ENCODE results near the gene SUPT3H. TPM values are rescaled to one million over a fixed set of nuclear protein-coding genes. Genes with fewer than 3 reads are reported as not detected.

Gene SUPT3H
- total and polyA plus RNA-seq, 5 experiments from 2014 or later, result 16.9 to 20.8 (median 20.0) TPM

DNA sequence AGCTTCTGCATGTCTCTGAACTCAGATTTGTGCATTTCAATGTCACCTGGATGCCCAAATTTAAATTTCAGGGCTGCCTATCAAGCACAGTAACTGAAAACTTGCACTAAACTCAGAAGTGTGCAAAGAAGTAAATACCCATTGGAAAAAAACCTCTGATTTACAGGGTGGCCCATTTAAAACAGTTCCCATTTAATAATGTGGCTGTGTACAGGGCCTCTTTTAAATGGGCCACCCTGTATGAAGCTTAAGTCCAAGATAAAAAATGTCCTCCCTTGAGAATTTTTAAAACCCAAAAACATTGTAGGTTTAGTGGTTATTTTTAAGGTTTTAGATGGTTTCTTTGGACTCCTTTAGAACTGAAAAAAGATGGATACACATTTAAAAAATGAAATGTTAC, 251.7 kb downstream of the SUPT3H start:
- H3K4me1 Mint-ChIP-seq, result peaks cover 0 to 6% (median 5%) of the 10 kb centered on the region in 4 donors
- no peaks in the 10 kb centered on the region for H3K9me3 Mint-ChIP-seq
- H3K27ac Mint-ChIP-seq, result no peak overlapping the region
- no peaks in the 10 kb centered on the region for H3K27me3 Mint-ChIP-seq
- DNase-seq, result no peak
- no peak overlapping the region for H3K4me3 Mint-ChIP-seq
- POLR2A ChIA-PET, result no interaction called here
- H3K36me3 Mint-ChIP-seq, result no peaks in the 10 kb centered on the region
- ATAC-seq, result no peak

DNA sequence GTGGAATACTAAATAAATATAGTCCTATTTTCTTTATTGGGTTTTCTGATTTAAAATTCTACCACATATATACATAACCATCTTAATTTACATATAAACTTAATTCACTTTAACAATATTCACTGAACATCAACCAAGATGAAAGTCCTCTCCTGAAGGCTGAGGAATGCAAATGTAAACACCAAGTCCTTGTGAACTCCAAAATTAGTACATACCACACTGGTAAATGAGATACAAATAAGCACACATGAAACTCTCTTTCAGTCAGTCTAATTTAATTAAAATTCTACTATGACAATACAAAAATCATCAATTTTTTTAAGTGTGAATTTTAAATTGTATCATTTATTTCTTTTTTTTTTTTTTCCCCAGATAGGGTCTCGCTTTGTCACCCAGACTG, 254.7 kb downstream of the SUPT3H start:
- no peak for ATAC-seq
- Mint-ChIP-seq H3K27me3 (no peaks in the 10 kb centered on the region), H3K4me1 (peaks cover 0 to 9% (median 4%) of the 10 kb centered on the region in 4 donors), H3K36me3 (no peaks in the 10 kb centered on the region), H3K27ac (no peak overlapping the region), H3K4me3 (no peak overlapping the region), H3K9me3 (peaks cover 0 to 2% (median 0%) of the 10 kb centered on the region in 9 donors)
- POLR2A ChIA-PET, result interaction anchor here (0.7 kb wide), 1 partner anchor 24 kb away, joined by 3 read pairs; no protein-coding TSS in a partner anchor
- no peak for DNase-seq

DNA sequence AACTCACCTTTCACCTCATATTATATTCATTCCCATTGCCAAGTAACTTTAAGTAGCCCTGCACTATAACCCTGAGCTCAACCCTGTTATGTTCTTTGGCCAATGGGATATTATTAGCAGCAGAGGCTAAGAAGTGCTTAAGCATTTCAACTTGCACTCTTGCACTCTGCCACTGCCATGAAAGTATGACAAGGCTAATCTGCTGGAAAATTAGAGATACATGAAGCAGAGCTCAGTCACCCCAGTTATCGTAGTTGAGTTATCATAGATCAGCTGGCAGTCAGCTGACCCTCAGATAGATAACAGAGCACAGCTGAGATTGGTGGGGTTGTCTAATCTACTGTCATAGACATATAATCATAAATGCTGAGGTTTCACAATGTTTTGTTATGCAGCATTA, 259.0 kb downstream of the SUPT3H start:
- no peak for DNase-seq
- POLR2A ChIA-PET, result no interaction called here
- H3K36me3 Mint-ChIP-seq, result no peaks in the 10 kb centered on the region
- H3K4me1 Mint-ChIP-seq, result peaks cover 11 to 26% (median 17%) of the 10 kb centered on the region in 4 donors
- peaks cover 0 to 2% (median 0%) of the 10 kb centered on the region in 9 donors for H3K9me3 Mint-ChIP-seq
- H3K27ac Mint-ChIP-seq, result no peak overlapping the region
- ATAC-seq, result no peak
- no peaks in the 10 kb centered on the region for H3K27me3 Mint-ChIP-seq
- H3K4me3 Mint-ChIP-seq, result no peak overlapping the region

DNA sequence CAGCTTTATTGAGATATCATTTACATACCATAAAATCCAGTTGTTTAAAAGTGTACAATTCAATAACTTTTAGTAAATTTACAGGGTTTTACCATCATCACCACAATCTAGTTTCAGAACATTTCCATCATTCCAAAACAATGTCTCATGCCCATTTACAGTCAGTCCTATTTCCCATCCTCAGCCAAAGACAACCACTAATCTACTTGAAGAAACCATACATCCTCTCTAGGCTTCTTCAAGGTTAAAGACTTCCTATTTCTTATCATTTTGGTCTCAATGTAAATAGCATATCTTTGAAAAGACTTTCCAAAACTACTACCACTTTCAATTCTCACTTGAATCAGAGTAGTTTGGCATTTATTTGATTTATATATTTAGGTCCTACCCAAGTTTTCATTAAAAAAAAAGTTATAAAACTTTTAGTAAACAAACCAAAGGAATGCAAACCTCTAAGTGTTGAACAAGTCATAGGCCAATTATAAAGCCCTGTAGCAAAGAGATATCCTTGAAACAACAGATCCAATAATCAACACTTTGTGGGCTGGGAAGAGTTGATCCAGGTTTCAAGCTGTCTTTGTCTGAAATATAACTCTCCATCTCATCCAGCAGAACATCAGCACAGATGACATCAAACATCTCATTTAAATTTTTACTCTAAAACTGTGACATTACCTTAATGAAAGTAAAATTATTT, 260.9 kb downstream of the SUPT3H start:
- no peaks in the 10 kb centered on the region for H3K36me3 Mint-ChIP-seq
- H3K4me1 Mint-ChIP-seq, result peaks cover 11 to 26% (median 17%) of the 10 kb centered on the region in 4 donors
- H3K4me3 Mint-ChIP-seq, result peak overlapping the region in 6 of 10 donors; percentile 0 to 13 (median 2)
- H3K9me3 Mint-ChIP-seq, result peaks cover 0 to 2% (median 0%) of the 10 kb centered on the region in 9 donors
- POLR2A ChIA-PET, result interaction anchor here (0.6 kb wide), 1 partner anchor 41 kb away, joined by 4 read pairs; no protein-coding TSS in a partner anchor
- peak overlapping the region in 1 of 10 donors; percentile 21 for H3K27ac Mint-ChIP-seq
- DNase-seq (no peak), ATAC-seq (no peak)
- H3K27me3 Mint-ChIP-seq, result no peaks in the 10 kb centered on the region

DNA sequence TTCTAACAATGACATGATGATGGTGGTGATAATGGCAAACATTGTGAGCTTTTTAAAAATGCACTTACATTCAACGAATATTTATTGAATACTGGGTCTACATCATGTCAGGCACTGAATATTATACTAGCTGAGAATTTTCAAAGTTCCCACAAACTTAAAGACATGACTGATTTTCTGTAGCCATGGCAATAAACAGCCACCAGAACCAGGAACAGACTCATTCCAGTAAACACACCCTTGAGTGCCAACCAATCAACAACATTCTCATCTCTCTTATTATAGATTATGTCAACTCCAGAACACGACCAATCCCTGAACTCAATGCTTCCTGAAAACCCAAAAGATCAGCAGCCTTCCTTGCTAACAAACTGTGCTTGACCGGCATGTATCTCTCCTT, 262.0 kb downstream of the SUPT3H start:
- DNase-seq (no peak), ATAC-seq (no peak)
- Mint-ChIP-seq H3K4me3 (no peak overlapping the region), H3K36me3 (no peaks in the 10 kb centered on the region), H3K27ac (peak overlapping the region in 2 of 10 donors; percentile 6 to 56), H3K9me3 (peaks cover 0 to 2% (median 0%) of the 10 kb centered on the region in 9 donors), H3K4me1 (peaks cover 11 to 27% (median 18%) of the 10 kb centered on the region in 4 donors), H3K27me3 (no peaks in the 10 kb centered on the region)
- POLR2A ChIA-PET, result no interaction called here

DNA sequence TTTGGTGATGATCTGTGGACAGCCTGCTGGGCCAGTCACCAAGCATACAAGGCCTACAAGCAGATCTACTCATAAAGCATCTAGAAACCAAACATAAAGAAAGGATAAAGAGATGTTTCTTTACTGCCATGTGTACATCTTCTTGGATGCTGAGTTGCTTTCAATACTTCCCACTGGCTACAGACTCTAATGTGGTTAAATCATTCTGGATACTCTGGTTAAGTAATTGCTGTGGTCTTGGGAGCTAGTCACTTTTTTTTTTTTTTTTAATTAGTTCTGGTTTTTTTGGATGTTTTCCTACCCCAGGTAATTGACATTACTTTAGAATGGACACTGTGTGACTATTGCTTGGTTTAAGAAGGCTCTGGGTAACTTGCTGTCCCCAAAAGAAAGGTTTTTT, 265.0 kb downstream of the SUPT3H start:
- H3K9me3 Mint-ChIP-seq, result no peaks in the 10 kb centered on the region
- POLR2A ChIA-PET, result no interaction called here
- ATAC-seq (no peak), DNase-seq (no peak)
- no peaks in the 10 kb centered on the region for H3K27me3 Mint-ChIP-seq
- no peaks in the 10 kb centered on the region for H3K36me3 Mint-ChIP-seq
- no peak overlapping the region for H3K4me3 Mint-ChIP-seq
- no peak overlapping the region for H3K27ac Mint-ChIP-seq
- peaks cover 13 to 51% (median 37%) of the 10 kb centered on the region in 4 donors for H3K4me1 Mint-ChIP-seq

DNA sequence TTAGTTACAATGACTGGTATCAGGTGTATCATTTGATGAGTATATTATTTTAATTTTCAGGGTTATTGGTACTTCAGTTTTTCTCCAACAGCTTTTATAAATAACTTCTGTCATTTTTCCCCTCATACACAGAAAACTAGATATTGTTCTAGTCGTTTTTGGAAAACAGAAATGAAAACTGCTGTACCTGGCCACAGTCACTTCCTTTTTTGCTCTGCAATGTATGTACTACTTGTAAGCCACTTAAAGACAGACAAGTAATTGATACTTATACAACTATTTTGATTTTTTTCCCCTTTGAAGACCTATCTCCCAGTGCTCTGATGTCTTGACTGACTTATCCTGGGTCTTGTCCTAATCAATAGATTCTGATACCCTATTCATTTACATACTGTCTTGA, 268.2 kb downstream of the SUPT3H start:
- peaks cover 7 to 25% (median 21%) of the 10 kb centered on the region in 4 donors for H3K4me1 Mint-ChIP-seq
- peaks cover 0 to 6% (median 0%) of the 10 kb centered on the region in 3 donors for H3K36me3 Mint-ChIP-seq
- POLR2A ChIA-PET, result no interaction called here
- no peaks in the 10 kb centered on the region for H3K9me3 Mint-ChIP-seq
- no peaks in the 10 kb centered on the region for H3K27me3 Mint-ChIP-seq
- H3K27ac Mint-ChIP-seq, result peak overlapping the region in 3 of 10 donors; percentile 18 to 89 (median 85)
- ATAC-seq, result no peak
- H3K4me3 Mint-ChIP-seq, result peak overlapping the region in 4 of 10 donors; percentile 15 to 42 (median 25)
- DNase-seq, result no peak

DNA sequence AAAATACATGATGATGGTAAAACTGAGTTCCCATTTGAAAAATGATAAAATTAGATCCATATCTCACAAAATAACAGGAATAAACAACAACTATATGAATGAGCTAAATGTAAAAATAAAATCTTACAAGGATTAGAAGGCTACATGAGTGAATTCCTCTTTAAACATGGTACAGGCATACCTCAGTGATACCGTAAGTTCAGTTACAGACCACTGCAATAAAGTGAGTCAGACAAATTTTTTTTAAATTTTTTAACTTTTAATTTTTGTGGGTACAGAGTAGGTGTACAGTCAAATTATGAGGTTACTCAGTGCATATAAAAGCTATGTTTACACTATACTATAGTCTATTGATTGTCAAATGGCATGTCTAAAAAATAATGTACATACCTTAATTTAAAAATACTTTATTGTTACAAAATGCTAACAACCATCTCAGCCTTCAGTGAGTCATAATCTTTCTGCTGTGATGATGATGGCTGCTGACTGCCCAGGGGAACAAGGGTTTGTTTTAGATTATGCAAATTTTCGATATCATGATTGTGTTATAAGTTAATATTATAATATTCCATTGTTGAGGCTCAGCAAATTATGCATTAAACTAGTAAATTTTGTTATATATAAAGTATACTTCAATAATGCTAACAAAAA, 272.4 kb downstream of the SUPT3H start:
- no peaks in the 10 kb centered on the region for H3K27me3 Mint-ChIP-seq
- POLR2A ChIA-PET, result no interaction called here
- H3K4me3 Mint-ChIP-seq, result no peak overlapping the region
- no peaks in the 10 kb centered on the region for H3K9me3 Mint-ChIP-seq
- peaks cover 0 to 9% (median 2%) of the 10 kb centered on the region in 3 donors for H3K36me3 Mint-ChIP-seq
- ATAC-seq, result no peak
- H3K4me1 Mint-ChIP-seq, result peaks cover 6 to 20% (median 19%) of the 10 kb centered on the region in 4 donors
- H3K27ac Mint-ChIP-seq, result no peak overlapping the region
- no peak for DNase-seq

DNA sequence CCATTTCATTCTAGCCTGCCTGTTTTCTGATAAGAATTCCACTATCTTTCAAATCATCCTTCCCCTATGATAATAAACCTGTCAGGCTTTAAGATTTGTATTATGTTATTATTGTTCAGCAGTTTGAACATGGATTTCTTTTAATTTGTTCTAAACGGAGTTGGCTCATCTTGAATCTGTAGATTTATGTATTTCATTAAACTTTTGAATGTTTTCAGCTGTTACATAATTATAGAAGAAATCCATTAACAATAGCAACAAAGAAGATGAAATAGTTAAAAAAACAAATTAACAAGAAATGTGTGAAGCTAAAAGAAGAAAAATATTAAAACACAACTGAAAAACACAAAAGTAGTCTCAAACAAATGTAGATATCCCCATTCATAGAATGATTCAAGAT, 273.3 kb downstream of the SUPT3H start:
- Mint-ChIP-seq H3K27ac (no peak overlapping the region), H3K27me3 (no peaks in the 10 kb centered on the region), H3K9me3 (no peaks in the 10 kb centered on the region), H3K36me3 (peaks cover 0 to 9% (median 2%) of the 10 kb centered on the region in 3 donors), H3K4me1 (peaks cover 1 to 14% (median 10%) of the 10 kb centered on the region in 4 donors), H3K4me3 (no peak overlapping the region)
- POLR2A ChIA-PET, result no interaction called here
- ATAC-seq (no peak), DNase-seq (no peak)

DNA sequence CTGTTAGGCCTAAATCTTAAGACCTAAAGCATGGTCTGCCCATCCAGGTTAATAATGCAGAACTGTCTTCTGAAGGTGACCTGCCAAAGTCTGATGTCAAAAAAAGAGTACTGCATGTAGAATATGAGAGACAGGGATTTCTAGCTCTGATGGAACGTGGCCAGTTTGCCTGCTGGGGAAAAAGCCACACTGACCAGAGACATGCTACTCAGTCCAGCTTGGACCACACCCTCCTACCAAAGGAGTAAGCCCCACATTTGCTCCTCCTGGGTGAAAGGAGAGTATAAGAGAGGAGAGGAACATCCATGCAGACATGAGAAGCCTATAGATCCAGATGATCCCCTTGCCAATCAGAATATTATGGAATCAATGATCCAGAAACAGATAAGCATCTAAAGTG, 279.5 kb downstream of the SUPT3H start:
- ATAC-seq, result no peak
- Mint-ChIP-seq H3K4me3 (no peak overlapping the region), H3K9me3 (no peaks in the 10 kb centered on the region), H3K27ac (no peak overlapping the region), H3K36me3 (peaks cover 0 to 7% (median 5%) of the 10 kb centered on the region in 3 donors), H3K4me1 (peaks cover 0 to 6% (median 2%) of the 10 kb centered on the region in 4 donors), H3K27me3 (no peaks in the 10 kb centered on the region)
- POLR2A ChIA-PET, result no interaction called here
- no peak for DNase-seq

DNA sequence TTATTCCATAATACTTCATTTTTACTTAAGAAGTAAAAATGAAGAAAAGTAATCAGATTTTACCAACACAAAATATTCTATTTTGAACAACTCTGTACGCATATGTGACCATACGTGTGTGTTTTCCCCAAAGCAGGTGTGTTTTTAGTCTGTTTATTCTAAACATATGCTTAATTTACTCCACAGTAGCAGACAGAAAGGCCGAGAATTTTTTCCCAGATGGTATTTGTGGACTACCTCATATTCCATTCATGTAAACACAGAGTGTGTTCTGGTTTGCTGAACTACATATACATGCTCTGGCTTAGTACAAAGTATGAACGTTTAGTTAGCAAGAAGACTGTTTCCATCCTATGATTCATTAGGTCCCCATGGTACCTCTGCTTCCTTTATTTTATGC, 282.9 kb downstream of the SUPT3H start:
- Mint-ChIP-seq H3K27ac (no peak overlapping the region), H3K4me3 (no peak overlapping the region), H3K4me1 (peaks cover 0 to 6% (median 1%) of the 10 kb centered on the region in 4 donors), H3K27me3 (no peaks in the 10 kb centered on the region), H3K9me3 (no peaks in the 10 kb centered on the region), H3K36me3 (peaks cover 0 to 8% (median 3%) of the 10 kb centered on the region in 3 donors)
- POLR2A ChIA-PET, result no interaction called here
- ATAC-seq (no peak), DNase-seq (no peak)

DNA sequence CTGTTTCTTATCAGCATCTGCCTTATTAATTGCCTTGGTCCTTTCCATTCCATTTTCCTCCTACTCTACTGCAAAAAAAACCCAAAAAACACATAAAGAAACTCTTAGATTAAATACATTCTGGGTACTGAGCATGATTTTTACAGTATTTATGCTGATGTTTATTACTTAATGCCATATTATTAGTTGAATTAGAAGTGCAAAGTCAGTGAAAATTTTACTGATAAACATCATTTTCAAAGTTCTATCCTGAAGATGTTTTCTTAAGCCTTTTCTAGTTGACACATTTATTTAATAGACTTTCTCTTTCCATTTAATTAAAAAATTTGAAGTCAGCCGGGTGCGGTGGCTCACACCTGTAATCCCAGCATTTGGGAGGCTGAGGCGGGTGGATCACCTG, 285.6 kb downstream of the SUPT3H start:
- H3K4me1 Mint-ChIP-seq, result peaks cover 0 to 8% (median 6%) of the 10 kb centered on the region in 4 donors
- peaks cover 0 to 2% (median 0%) of the 10 kb centered on the region in 3 donors for H3K36me3 Mint-ChIP-seq
- no peaks in the 10 kb centered on the region for H3K27me3 Mint-ChIP-seq
- ATAC-seq (no peak), DNase-seq (no peak)
- POLR2A ChIA-PET, result no interaction called here
- no peak overlapping the region for H3K27ac Mint-ChIP-seq
- H3K9me3 Mint-ChIP-seq, result no peaks in the 10 kb centered on the region
- H3K4me3 Mint-ChIP-seq, result no peak overlapping the region

DNA sequence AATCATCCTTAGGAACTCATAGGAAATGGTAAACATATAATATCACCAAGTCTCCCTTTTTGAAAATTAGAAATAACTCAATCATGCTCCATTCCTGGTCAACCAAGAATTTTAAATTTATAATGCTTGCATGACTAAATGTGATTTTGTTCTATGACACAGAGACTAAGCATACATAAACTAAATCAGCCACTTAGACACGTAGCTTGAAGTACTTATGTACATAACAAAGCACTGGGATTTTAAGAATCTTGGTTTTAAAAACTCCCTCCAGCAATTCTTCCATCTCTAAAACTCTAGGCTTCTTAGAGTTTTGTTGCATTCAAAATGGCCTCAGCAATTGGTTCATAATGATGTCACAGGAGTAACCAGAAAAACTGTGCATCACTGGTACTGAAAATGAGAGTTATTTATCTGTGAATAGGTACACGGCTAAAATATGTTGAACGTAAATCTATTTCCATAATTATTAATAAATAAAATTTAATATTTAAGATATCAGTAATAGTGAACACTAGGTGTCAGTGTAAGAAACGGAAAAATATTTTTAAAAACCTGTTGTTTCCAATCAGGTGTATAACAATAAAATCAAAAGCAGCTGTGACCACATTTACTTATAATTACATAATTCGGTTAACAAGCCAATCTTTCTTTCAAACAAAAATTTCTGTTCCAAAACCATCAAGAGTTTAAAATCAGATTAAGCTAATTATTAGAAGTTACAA, 291.2 kb downstream of the SUPT3H start:
- H3K4me1 Mint-ChIP-seq, result peaks cover 6 to 24% (median 13%) of the 10 kb centered on the region in 4 donors
- no peaks in the 10 kb centered on the region for H3K27me3 Mint-ChIP-seq
- H3K4me3 Mint-ChIP-seq, result no peak overlapping the region
- POLR2A ChIA-PET, result no interaction called here
- no peak overlapping the region for H3K27ac Mint-ChIP-seq
- no peak for ATAC-seq
- peaks cover 0 to 12% (median 5%) of the 10 kb centered on the region in 3 donors for H3K36me3 Mint-ChIP-seq
- H3K9me3 Mint-ChIP-seq, result peaks cover 0 to 17% (median 4%) of the 10 kb centered on the region in 9 donors
- no peak for DNase-seq

Data from naive thymus-derived CD8-positive, alpha-beta T cell (primary cell).